H1 (cell line): ENCODE results near the gene ARCN1. TPM values are rescaled to one million over a fixed set of nuclear protein-coding genes. Genes with fewer than 3 reads are reported as not detected.
A peak's percentile ranks its signal among the peaks of the same experiment; 100 is the strongest.

Experiments used
- CTCF ChIA-PET: fragments of 300-600 bp; sonication (Branson Sonifier 250); formaldehyde crosslinking; loops from one replicate; lab custom pipeline; 2021; ENCODE audit not compliant: partially characterized antibody; lab: Charles Lee
- POLR2A ChIA-PET: fragments of 300-600 bp; sonication (Branson Sonifier 250); formaldehyde crosslinking; loops from one replicate; lab custom pipeline; 2021; ENCODE audit warnings: inconsistent platforms; ENCODE audit not compliant: partially characterized antibody; lab: Charles Lee
- DNase-seq, 2 experiments: peaks; one replicate each; pipeline versions ENCODE4 v3.0.0 to v3.0.0-alpha.2; 2010 to 2022; ENCODE audit warnings: low spot score in 2 of 2, low read depth in 1 of 2, mixed read lengths in 1 of 2
- FAIRE-seq: peaks from 2 replicates; lab custom pipeline; 2011; peaks lifted over from hg19 to GRCh38; lab: Jason Lieb, UNC
- H2AFZ ChIP-seq: 2 replicates; pipeline ENCODE4 v1.8.1; 2012; ENCODE audit warnings: low read length, inconsistent platforms
- H2AK5ac ChIP-seq: 2 replicates; pipeline ENCODE4 v1.6.1; 2013; ENCODE audit warnings: low read depth, low read length
- H2BK120ac ChIP-seq: replicated peaks from 2 replicates; pipeline ENCODE3; 2013; ENCODE audit warnings: low read depth, low read length, inconsistent platforms
- H2BK12ac ChIP-seq: 2 replicates; pipeline ENCODE4 v1.6.1; 2013; ENCODE audit warnings: low read depth, low read length
- H2BK15ac ChIP-seq: 2 replicates; pipeline ENCODE4 v1.6.1; 2013; ENCODE audit warnings: low read length
- H2BK20ac ChIP-seq: 2 replicates; pipeline ENCODE4 v1.6.1; 2013; ENCODE audit warnings: low read length
- H2BK5ac ChIP-seq: 2 replicates; pipeline ENCODE4 v1.6.1; 2013; ENCODE audit warnings: low read depth, low read length
- H3K14ac ChIP-seq: 2 replicates; pipeline ENCODE4 v1.6.1; 2013; ENCODE audit warnings: inconsistent platforms; ENCODE audit not compliant: insufficient read length
- H3K18ac ChIP-seq: 2 replicates; pipeline ENCODE4 v1.6.1; 2013; ENCODE audit warnings: low read length; ENCODE audit errors: extremely low read depth
- H3K23ac ChIP-seq: 2 replicates; pipeline ENCODE4 v1.6.1; 2013; ENCODE audit warnings: inconsistent platforms; ENCODE audit not compliant: insufficient read length
- H3K23me2 ChIP-seq: 2 replicates; pipeline ENCODE4 v1.6.1; 2013; ENCODE audit warnings: low read depth, low read length
- H3K27ac ChIP-seq: 2 replicates; pipeline ENCODE4 v1.6.1; 2011; ENCODE audit warnings: low read depth, low read length, inconsistent platforms
- H3K27me3 ChIP-seq, 4 experiments: replicated peaks in 1 of 4; 1 replicate in 1 of 4; 2 replicates in 3 of 4; pipeline versions ENCODE4 v1.6.1 to v1.8.1; 2011 to 2013; ENCODE audit warnings: low read length in 3 of 4, mild to moderate bottlenecking in 3 of 4, inconsistent platforms in 2 of 4, mixed read lengths in 2 of 4, moderate library complexity in 1 of 4; ENCODE audit not compliant: control insufficient read depth in 3 of 4, insufficient read depth in 3 of 4; ENCODE audit errors: extremely low read depth in 1 of 4
- H3K36me3 ChIP-seq, 4 experiments: 2 replicates each; pipeline versions ENCODE4 v1.6.1 to v1.8.1; 2011 to 2013; ENCODE audit warnings: mild to moderate bottlenecking in 4 of 4, low read length in 3 of 4, moderate library complexity in 2 of 4, control low read depth in 1 of 4, inconsistent platforms in 1 of 4; ENCODE audit not compliant: insufficient read depth in 4 of 4, control insufficient read depth in 2 of 4
- H3K4ac ChIP-seq: replicated peaks from 2 replicates; pipeline ENCODE3; 2013; ENCODE audit warnings: low read length, low read depth, mixed read lengths, inconsistent platforms; ENCODE audit not compliant: insufficient read length
- H3K4me1 ChIP-seq, 4 experiments: replicated peaks in 1 of 4; 1 replicate in 1 of 4; 2 replicates in 3 of 4; pipeline versions ENCODE4 v1.6.1 to v1.8.1; 2011 to 2013; ENCODE audit warnings: low read length in 3 of 4, inconsistent platforms in 2 of 4, mixed read lengths in 1 of 4; ENCODE audit not compliant: insufficient read depth in 4 of 4, control insufficient read depth in 3 of 4
- H3K4me2 ChIP-seq, 2 experiments: 2 replicates each; pipeline versions ENCODE4 v1.6.1 to v1.8.1; 2011 to 2013; ENCODE audit warnings: low read depth in 2 of 2, low read length in 2 of 2, control low read depth in 1 of 2, inconsistent platforms in 1 of 2, mild to moderate bottlenecking in 1 of 2; ENCODE audit not compliant: insufficient read depth in 1 of 2
- H3K4me3 ChIP-seq, 4 experiments: fragments of 200-600, 300-600 bp in 1 of 4; sonication (generic), shearing (Covaris generic), sonication (Bioruptor Twin) in 1 of 4; 2 replicates each; pipeline versions ENCODE4 v1.5.1 to v1.8.1; 2011 to 2016; ENCODE audit warnings: low read length in 4 of 4, low read depth in 3 of 4, control low read depth in 2 of 4, inconsistent platforms in 2 of 4, mild to moderate bottlenecking in 2 of 4, mixed read lengths in 1 of 4, moderate library complexity in 1 of 4; ENCODE audit not compliant: insufficient read depth in 2 of 4; ENCODE audit errors: extremely low read depth in 1 of 4
- H3K56ac ChIP-seq: replicated peaks from 2 replicates; pipeline ENCODE3; 2013; ENCODE audit warnings: low read depth, mild to moderate bottlenecking, mixed read lengths, low read length, inconsistent platforms; ENCODE audit not compliant: insufficient read length
- H3K79me1 ChIP-seq: 2 replicates; pipeline ENCODE4 v1.6.1; 2013; ENCODE audit warnings: low read depth, low read length, control low read depth
- H3K79me2 ChIP-seq, 2 experiments: 2 replicates each; pipeline versions ENCODE4 v1.6.1 to v1.8.1; 2012 to 2013; ENCODE audit warnings: low read length in 2 of 2, mild to moderate bottlenecking in 2 of 2, inconsistent platforms in 1 of 2; ENCODE audit not compliant: insufficient read depth in 2 of 2, control insufficient read depth in 1 of 2
- H3K9ac ChIP-seq, 4 experiments: replicated peaks in 1 of 4; 1 replicate in 1 of 4; 2 replicates in 3 of 4; pipeline versions ENCODE4 v1.6.1 to v1.8.1; 2011 to 2013; ENCODE audit warnings: low read depth in 3 of 4, low read length in 3 of 4, control low read depth in 2 of 4, mild to moderate bottlenecking in 2 of 4, moderate library complexity in 2 of 4, inconsistent platforms in 1 of 4; ENCODE audit errors: extremely low read depth in 1 of 4
- H3K9me3 ChIP-seq, 2 experiments: 2 replicates each; pipeline versions ENCODE4 v1.6.1 to v1.8.1; 2012 to 2013; ENCODE audit warnings: mild to moderate bottlenecking in 2 of 2, moderate library complexity in 2 of 2, control low read depth in 1 of 2, inconsistent platforms in 1 of 2, low read depth in 1 of 2, low read length in 1 of 2, mixed read lengths in 1 of 2; ENCODE audit not compliant: insufficient read depth in 2 of 2
- H4K20me1 ChIP-seq, 2 experiments: replicated peaks in 1 of 2; 2 replicates each; pipeline versions ENCODE3 to v1.8.1; 2011 to 2013; ENCODE audit warnings: inconsistent platforms in 2 of 2, low read length in 2 of 2, mild to moderate bottlenecking in 1 of 2; ENCODE audit not compliant: insufficient read depth in 2 of 2, control insufficient read depth in 1 of 2
- H4K5ac ChIP-seq: 2 replicates; pipeline ENCODE4 v1.6.1; 2013; ENCODE audit warnings: low read length, low read depth, mixed read lengths, inconsistent platforms; ENCODE audit not compliant: insufficient read length
- H4K8ac ChIP-seq: 2 replicates; pipeline ENCODE4 v1.8.0; 2013; ENCODE audit warnings: mild to moderate bottlenecking, moderate library complexity, low read length, inconsistent platforms; ENCODE audit not compliant: insufficient read depth; ENCODE audit errors: extremely low read depth
- H4K91ac ChIP-seq: replicated peaks from 2 replicates; pipeline ENCODE3; 2013; ENCODE audit warnings: low read length, mixed read lengths, inconsistent platforms; ENCODE audit not compliant: insufficient read length
- CTBP2 ChIP-seq: IDR thresholded peaks from 2 replicates; pipeline ENCODE4 v1.7.0; 2011; ENCODE audit warnings: borderline replicate concordance, mild to moderate bottlenecking, moderate library complexity, mixed read lengths, low read length; ENCODE audit not compliant: insufficient read depth, insufficient read length
- EGR1 ChIP-seq: IDR thresholded peaks from 2 replicates; pipeline ENCODE4 v1.6.1; 2011; ENCODE audit warnings: low read depth, low read length, borderline replicate concordance
- EP300 ChIP-seq, 2 experiments: IDR thresholded peaks; 1 replicate in 1 of 2; 2 replicates in 1 of 2; pipeline ENCODE4 v1.6.1; 2011 to 2012; ENCODE audit warnings: low read depth in 2 of 2, low read length in 2 of 2, mild to moderate bottlenecking in 2 of 2, borderline replicate concordance in 1 of 2, inconsistent platforms in 1 of 2, moderate library complexity in 1 of 2
- HDAC2 ChIP-seq, 2 experiments: fragments of 300-600 bp in 1 of 2; sonication (generic) in 1 of 2; IDR thresholded peaks; 2 replicates each; pipeline ENCODE4 v1.6.1; 2011 to 2012; ENCODE audit warnings: low read depth in 2 of 2, low read length in 2 of 2, mild to moderate bottlenecking in 2 of 2, moderate library complexity in 2 of 2, borderline replicate concordance in 1 of 2, inconsistent platforms in 1 of 2
- POU5F1 ChIP-seq: IDR thresholded peaks from 2 replicates; pipeline ENCODE4 v1.6.1; 2011; ENCODE audit warnings: low read depth, mild to moderate bottlenecking, low read length, moderate library complexity
- RXRA ChIP-seq: IDR thresholded peaks from 2 replicates; pipeline ENCODE4 v1.6.1; 2011; ENCODE audit warnings: low read depth, mild to moderate bottlenecking, low read length, moderate library complexity; ENCODE audit not compliant: insufficient read depth
- SP1 ChIP-seq: IDR thresholded peaks from 2 replicates; pipeline ENCODE4 v1.6.1; 2011; ENCODE audit warnings: low read depth, low read length
- TCF12 ChIP-seq: IDR thresholded peaks from 2 replicates; pipeline ENCODE4 v1.6.1; 2011; ENCODE audit warnings: low read depth, mild to moderate bottlenecking, low read length
- WGBS, 2 experiments: shearing (Covaris generic) in 1 of 2; methylation state at CpG; one replicate each; pipeline versions ENCODE4 v1.1.6 to v1.1.7; 2013 to 2015; ENCODE audit warnings: low lambda C conversion rate in 2 of 2, mixed read lengths in 2 of 2, inconsistent platforms in 1 of 2, low coverage in 1 of 2, missing lambda C conversion rate in 1 of 2; ENCODE audit not compliant: insufficient replicate concordance in 2 of 2, insufficient coverage in 1 of 2, insufficient read length in 1 of 2; ENCODE audit errors: extremely low coverage in 1 of 2, missing lambda C conversion rate in 1 of 2; 5-methylcytosine and 5-hydroxymethylcytosine counted together
- polyA plus RNA-seq, 7 experiments: library from polyadenylated mRNA; depleted of rRNA in 3 of 7; stranded (reverse) in 5 of 7; unstranded in 2 of 7; fragments of >200 nt in 5 of 7; fragments of 200-250 nt in 2 of 7; gene quantifications; 1 replicate in 5 of 7; 2 replicates in 1 of 7; 4 replicates in 1 of 7; pipeline versions ENCODE4 v1.2.1 to v1.2.3, GENCODE V29; 2011 to 2013; ENCODE audit warnings: missing spikeins in 2 of 7, mixed read lengths in 2 of 7
- total RNA-seq: library from RNA; stranded (reverse); fragmentation: NEBNext Ultra II Directional; extraction: Animal tissue kit (Norgen Biotek cat#: 25700); gene quantifications from 2 replicates; pipeline ENCODE4 v1.2.1, GENCODE V29; 2021
- TF ChIP-seq, protein P1 (sequence below): IDR thresholded peaks from 2 replicates; pipeline ENCODE4 v1.6.1; 2011; ENCODE audit warnings: low read length, improper control_type of control experiment

ARCN1 gene
- total and polyA plus RNA-seq, 2 of the 8 experiments (the other 6 are each of a cell fraction or from before 2014, with no cell fraction given): 132 to 146 TPM

DNA sequence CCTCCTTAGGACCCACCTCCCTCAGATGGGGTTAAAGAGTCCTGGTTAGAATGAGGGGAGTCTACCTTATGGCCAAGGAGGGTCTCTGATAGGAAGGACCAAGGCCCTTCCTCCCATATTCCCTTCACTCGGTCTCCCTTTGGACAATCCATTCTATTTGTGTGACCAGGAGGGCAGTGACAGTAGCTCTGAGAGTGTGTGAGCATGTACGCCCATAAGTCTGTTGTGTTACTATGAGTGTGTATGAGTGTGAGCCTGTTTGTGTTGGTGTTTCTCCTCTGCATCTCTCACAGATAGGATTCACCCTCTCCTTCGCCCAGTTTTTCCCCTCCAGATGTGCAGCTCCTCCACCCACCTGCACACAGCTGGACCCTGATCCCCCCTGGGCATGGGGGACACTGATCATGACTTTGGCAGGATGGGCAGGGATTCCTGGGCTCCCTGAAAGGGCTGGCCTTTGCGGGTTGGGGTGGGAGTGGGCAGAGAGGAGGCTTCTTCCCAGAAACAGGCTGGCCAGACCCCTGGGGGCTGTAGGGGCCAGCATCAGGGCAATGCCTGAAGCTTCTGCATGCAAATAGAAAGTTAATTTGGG is 49.7 kb downstream of the ARCN1 start:
- DNase-seq (no peak), FAIRE-seq (no peak)
- Histone ChIP-seq H3K36me3 (peaks cover 3 to 13% (median 6%) of the 10 kb centered on the region in 4 experiments; a peak in 5 of 8 replicates), H2BK120ac (no peak overlapping the region), H3K23me2 (peaks cover 7% of the 10 kb centered on the region), H2BK12ac (peak overlapping the region; percentile 60), H3K27me3 (no peaks in the 10 kb centered on the region), H3K79me2 (peaks cover 7 to 27% of the 10 kb centered on the region in 2 experiments; a peak in 2 of 4 replicates), H3K27ac (0 out of 2 replicates have a peak overlapping the region, but pooled peaks have one; percentile 50), H2AFZ (no peak overlapping the region), H2BK20ac (no peak overlapping the region), H2BK5ac (peak overlapping the region; percentile 22; the same call in 1 of the 2 replicates), H4K8ac (peak overlapping the region; percentile 64; the same call in 1 of the 2 replicates), H3K18ac (peak overlapping the region; percentile 19; the same call in 1 of the 2 replicates), H4K5ac (no peak overlapping the region), H3K14ac (no peak overlapping the region), H2AK5ac (peak overlapping the region; percentile 56; the same call in 1 of the 2 replicates), H3K9ac (peak overlapping the region in 3 of 4 experiments; percentile 63 to 71 (median 66); a peak in 6 of 7 replicates), H3K79me1 (peaks cover 15% of the 10 kb centered on the region), H3K4me1 (peaks cover 5 to 34% (median 28%) of the 10 kb centered on the region in 4 experiments), H3K4ac (peak overlapping the region; percentile 19), H3K4me3 (peak overlapping the region; percentile 41 to 82 (median 70)), H2BK15ac (peak overlapping the region; percentile 94; the same call in 1 of the 2 replicates), H4K20me1 (peaks cover 0 to 5% of the 10 kb centered on the region in 2 experiments), H3K23ac (no peak overlapping the region), H3K9me3 (no peaks in the 10 kb centered on the region), H3K4me2 (peak overlapping the region; percentile 97), H3K56ac (peak overlapping the region; percentile 24), H4K91ac (peak overlapping the region; percentile 86)
- 46% methylated on average over 4 of the region's 4 CpGs; no CpG with 5 or more reads in 1 of the 2 experiments for WGBS, 2 experiments
- ChIA-PET POLR2A (interaction anchor here (1.0 to 28.7 kb wide), 7 partner anchors 9 to 169 kb away, joined by 3 to 574 read pairs (median 6); partner anchors contain the start of genes DDX6 and PHLDB1), CTCF (interaction anchor here (1.0 to 10.4 kb wide), 10 partner anchors 12 to 85 kb away, joined by 3 to 155 read pairs (median 4); partner anchors contain the start of gene PHLDB1)
- TF ChIP-seq, protein P1, sequence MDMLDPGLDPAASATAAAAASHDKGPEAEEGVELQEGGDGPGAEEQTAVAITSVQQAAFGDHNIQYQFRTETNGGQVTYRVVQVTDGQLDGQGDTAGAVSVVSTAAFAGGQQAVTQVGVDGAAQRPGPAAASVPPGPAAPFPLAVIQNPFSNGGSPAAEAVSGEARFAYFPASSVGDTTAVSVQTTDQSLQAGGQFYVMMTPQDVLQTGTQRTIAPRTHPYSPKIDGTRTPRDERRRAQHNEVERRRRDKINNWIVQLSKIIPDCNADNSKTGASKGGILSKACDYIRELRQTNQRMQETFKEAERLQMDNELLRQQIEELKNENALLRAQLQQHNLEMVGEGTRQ: no peak
- no peak for TF ChIP-seq CTBP2
- no peak for TF ChIP-seq TCF12
- no peak for TF ChIP-seq EP300 (IDR thresholded peaks at IDR 0.05; ENCODE audit: borderline replicate concordance in 1 of 2, low read depth in 2 of 2, low read length in 2 of 2)
- TF ChIP-seq SP1: no peak
- no peak for TF ChIP-seq EGR1
- no peak for TF ChIP-seq RXRA
- no peak for TF ChIP-seq POU5F1
- no peak for TF ChIP-seq HDAC2 (IDR thresholded peaks at IDR 0.05; ENCODE audit: borderline replicate concordance in 1 of 2, low read depth in 2 of 2, low read length in 2 of 2)
